Endothelial cell of umbilical vein (primary cell): ENCODE data around the gene IGF2R. TPM values are rescaled to one million over a fixed set of nuclear protein-coding genes. Genes with fewer than 3 reads are reported as not detected.

ENCODE experiments used
- BruUV-seq: library from RNA; stranded (reverse); fragments of 400-500 nt; replicated peaks from 2 replicates; lab custom pipeline; 2021; lab: Mats Ljungman, UMichigan
- CTCF ChIA-PET: fragments of 300-600, 350-600 bp; sonication (Branson Sonifier 250); formaldehyde crosslinking; loops from one replicate; lab custom pipeline; 2021; ENCODE audit warnings: antibody characterized with exemption, inconsistent platforms; lab: Charles Lee
- POLR2A ChIA-PET: fragments of 300-600, 350-600 bp; sonication (Branson Sonifier 250); formaldehyde crosslinking; loops from one replicate; lab custom pipeline; 2021; ENCODE audit warnings: antibody characterized with exemption, inconsistent platforms; lab: Charles Lee
- DNase-seq: peaks from one replicate; pipeline ENCODE4 v3.0.0-alpha.2; 2011; ENCODE audit warnings: low read depth, low spot score
- FAIRE-seq: peaks from 2 replicates; lab custom pipeline; 2011; peaks lifted over from hg19 to GRCh38; lab: Jason Lieb, UNC
- H2AFZ ChIP-seq: 2 replicates; pipeline ENCODE4 v1.6.0; 2012; ENCODE audit warnings: low read depth, low read length, control low read depth, inconsistent platforms
- H3K27ac ChIP-seq: 2 replicates; pipeline ENCODE4 v1.5.1; 2011; ENCODE audit warnings: low read depth, mild to moderate bottlenecking, control low read depth, low read length, moderate library complexity; ENCODE audit not compliant: insufficient read depth
- H3K27me3 ChIP-seq, 2 experiments: 2 replicates each; pipeline versions ENCODE4 v1.6.0 to v1.6.1; 2011; ENCODE audit warnings: low read length in 2 of 2, mixed read lengths in 1 of 2; ENCODE audit not compliant: control insufficient read depth in 2 of 2, insufficient read depth in 2 of 2
- H3K36me3 ChIP-seq, 2 experiments: 2 replicates in 1 of 2; 3 replicates in 1 of 2; pipeline ENCODE4 v1.5.1; 2011; ENCODE audit warnings: low read length in 2 of 2, mild to moderate bottlenecking in 1 of 2, moderate library complexity in 1 of 2; ENCODE audit not compliant: control insufficient read depth in 2 of 2, insufficient read depth in 2 of 2; ENCODE audit errors: extremely low read depth in 1 of 2
- H3K4me1 ChIP-seq: 3 replicates; pipeline ENCODE4 v1.5.1; 2011; ENCODE audit warnings: mild to moderate bottlenecking, low read length; ENCODE audit not compliant: control insufficient read depth, insufficient read depth; ENCODE audit errors: extremely low read depth
- H3K4me2 ChIP-seq: 2 replicates; pipeline ENCODE4 v1.6.1; 2011; ENCODE audit warnings: low read length, control low read depth, mixed read lengths; ENCODE audit not compliant: insufficient read depth
- H3K4me3 ChIP-seq, 3 experiments: fragments of 200-600 bp in 1 of 3; sonication (generic), shearing (Covaris generic) in 1 of 3; replicated peaks in 1 of 3; 2 replicates each; pipeline ENCODE4 v1.5.1; 2011 to 2016; ENCODE audit warnings: control low read depth in 3 of 3, low read length in 3 of 3, mild to moderate bottlenecking in 2 of 3, inconsistent platforms in 1 of 3, low read depth in 1 of 3, moderate library complexity in 1 of 3; ENCODE audit not compliant: insufficient read depth in 1 of 3
- H3K79me2 ChIP-seq: 2 replicates; pipeline ENCODE4 v1.6.0; 2012; ENCODE audit warnings: low read length, inconsistent platforms; ENCODE audit not compliant: control insufficient read depth, insufficient read depth
- H3K9ac ChIP-seq: replicated peaks from 2 replicates; pipeline ENCODE3; 2011; ENCODE audit warnings: low read length, control low read depth; ENCODE audit not compliant: insufficient read depth; ENCODE audit errors: extremely low read depth
- H3K9me1 ChIP-seq: replicated peaks from 3 replicates; pipeline ENCODE4 v1.6.0; 2011; ENCODE audit warnings: mild to moderate bottlenecking, low read length; ENCODE audit not compliant: control insufficient read depth, insufficient read depth; ENCODE audit errors: extremely low read depth
- H3K9me3 ChIP-seq: replicated peaks from 2 replicates; pipeline ENCODE4 v1.5.1; 2012; ENCODE audit warnings: low read length, inconsistent platforms; ENCODE audit not compliant: control insufficient read depth, insufficient read depth
- H4K20me1 ChIP-seq: replicated peaks from 2 replicates; pipeline ENCODE3; 2011; ENCODE audit warnings: mild to moderate bottlenecking, low read length; ENCODE audit not compliant: control insufficient read depth, insufficient read depth; ENCODE audit errors: extremely low read depth
- EZH2 ChIP-seq: IDR thresholded peaks from 2 replicates; pipeline ENCODE4 v1.6.1; 2012; ENCODE audit warnings: borderline replicate concordance, low read depth, mild to moderate bottlenecking, moderate library complexity, low read length, inconsistent platforms; ENCODE audit not compliant: severe bottlenecking
- FOS ChIP-seq: IDR thresholded peaks from 2 replicates; pipeline ENCODE4 v1.6.1; 2011; ENCODE audit warnings: mild to moderate bottlenecking, low read length, moderate library complexity, borderline replicate concordance; ENCODE audit not compliant: insufficient read depth
- GATA2 ChIP-seq: IDR thresholded peaks from 2 replicates; pipeline ENCODE4 v1.7.0; 2011; ENCODE audit warnings: low read depth, mild to moderate bottlenecking, moderate library complexity, mixed read lengths, low read length; ENCODE audit not compliant: insufficient read length, insufficient read depth
- JUN ChIP-seq: IDR thresholded peaks from 2 replicates; pipeline ENCODE4 v1.6.1; 2011; ENCODE audit warnings: borderline replicate concordance, low read depth; ENCODE audit not compliant: insufficient read length, insufficient read depth
- MYC ChIP-seq: IDR thresholded peaks from one replicate; pipeline ENCODE4 v1.6.1; 2011; ENCODE audit warnings: mild to moderate bottlenecking, low read depth, low read length
- POLR2A ChIP-seq: IDR thresholded peaks from 2 replicates; pipeline ENCODE4 v1.6.1; 2012; ENCODE audit warnings: low read depth, mild to moderate bottlenecking, control low read depth, low read length
- POLR2AphosphoS5 ChIP-seq: IDR thresholded peaks from 2 replicates; pipeline ENCODE4 v1.6.1; 2012; ENCODE audit warnings: low read depth, mild to moderate bottlenecking, control low read depth, low read length, moderate library complexity; ENCODE audit not compliant: insufficient read depth
- dilution Hi-C: fragments of 300-500 bp; cut with MboI; formaldehyde crosslinking; loops from one replicate; pipeline ENCODE4 v1.15.0; 2019; ENCODE audit warnings: low sequenced_read_pairs; ENCODE audit not compliant: extremely low pct_ligation_motif_present
- intact Hi-C: fragments of 100-400 bp; cut with micrococcal nuclease; formaldehyde crosslinking; loops from one replicate; pipeline ENCODE4 v1.10.0; 2022
- polyA plus RNA-seq, 4 experiments: library from polyadenylated mRNA; depleted of rRNA in 3 of 4; stranded (reverse) in 3 of 4; unstranded in 1 of 4; fragments of >200 nt; gene quantifications; 2 replicates each; pipeline versions ENCODE4 v1.2.1 to v1.2.3, GENCODE V29; 2011 to 2012; ENCODE audit warnings: missing spikeins in 1 of 4
- total RNA-seq: library from RNA; stranded (reverse); gene quantifications from 2 replicates; pipeline ENCODE4 v1.2.3, GENCODE V29; 2021
- TF ChIP-seq, protein P1 (sequence below): IDR thresholded peaks from 2 replicates; pipeline ENCODE4 v1.6.1; 2011; ENCODE audit not compliant: insufficient read depth, insufficient read length
- TF ChIP-seq, protein P2 (sequence below), 2 donors: IDR thresholded peaks; 1 replicate in 1 of 2; 2 replicates in 1 of 2; pipeline ENCODE4 v1.5.1; 2011; ENCODE audit warnings: low read length in 2 of 2, mild to moderate bottlenecking in 2 of 2, moderate library complexity in 2 of 2, control low read depth in 1 of 2, inconsistent platforms in 1 of 2, low read depth in 1 of 2; ENCODE audit not compliant: insufficient read depth in 1 of 2; ENCODE audit errors: extremely low read depth in 1 of 2

Gene IGF2R
- total and polyA plus RNA-seq, 2 donors (not counting 3 experiments of a cell fraction or from before 2014, with no cell fraction given) = 16.3 to 60.2 TPM

DNA sequence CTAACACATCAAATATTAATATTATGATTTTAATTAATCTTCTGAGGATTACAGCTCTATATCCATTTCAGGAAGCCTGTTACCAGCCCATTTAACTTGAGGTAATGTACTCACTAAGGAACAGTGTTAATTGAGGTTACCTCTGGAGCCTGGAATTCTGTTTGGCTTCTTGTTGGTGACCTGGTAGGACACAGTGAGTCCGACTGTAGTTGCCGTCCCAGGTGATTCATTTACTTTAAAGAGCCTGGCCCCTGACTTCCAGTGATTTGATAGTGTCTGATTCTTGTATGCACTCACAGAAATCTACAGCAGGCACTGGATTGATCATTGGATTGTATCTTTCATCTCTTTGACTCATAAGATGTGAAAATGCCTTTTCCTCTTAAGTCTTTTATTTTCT, 34.0 kb downstream of the IGF2R start:
- Histone ChIP-seq H3K9me1 (no peaks in the 10 kb centered on the region), H3K4me2 (no peak overlapping the region), H3K27me3 (no peaks in the 10 kb centered on the region), H3K9ac (no peak overlapping the region), H2AFZ (no peak overlapping the region), H3K4me3 (no peak overlapping the region), H3K79me2 (no peaks in the 10 kb centered on the region), H3K36me3 (no peaks in the 10 kb centered on the region), H3K9me3 (no peaks in the 10 kb centered on the region), H3K27ac (no peak overlapping the region), H4K20me1 (peaks cover 2% of the 10 kb centered on the region), H3K4me1 (no peaks in the 10 kb centered on the region)
- DNase-seq (no peak), FAIRE-seq (no peak)
- CTCF ChIA-PET = no interaction called here
- no TSS peak for BruUV-seq
- POLR2A ChIA-PET = no interaction called here
- TF ChIP-seq, protein P1, sequence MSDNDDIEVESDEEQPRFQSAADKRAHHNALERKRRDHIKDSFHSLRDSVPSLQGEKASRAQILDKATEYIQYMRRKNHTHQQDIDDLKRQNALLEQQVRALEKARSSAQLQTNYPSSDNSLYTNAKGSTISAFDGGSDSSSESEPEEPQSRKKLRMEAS = no peak
- TF ChIP-seq, protein P2, sequence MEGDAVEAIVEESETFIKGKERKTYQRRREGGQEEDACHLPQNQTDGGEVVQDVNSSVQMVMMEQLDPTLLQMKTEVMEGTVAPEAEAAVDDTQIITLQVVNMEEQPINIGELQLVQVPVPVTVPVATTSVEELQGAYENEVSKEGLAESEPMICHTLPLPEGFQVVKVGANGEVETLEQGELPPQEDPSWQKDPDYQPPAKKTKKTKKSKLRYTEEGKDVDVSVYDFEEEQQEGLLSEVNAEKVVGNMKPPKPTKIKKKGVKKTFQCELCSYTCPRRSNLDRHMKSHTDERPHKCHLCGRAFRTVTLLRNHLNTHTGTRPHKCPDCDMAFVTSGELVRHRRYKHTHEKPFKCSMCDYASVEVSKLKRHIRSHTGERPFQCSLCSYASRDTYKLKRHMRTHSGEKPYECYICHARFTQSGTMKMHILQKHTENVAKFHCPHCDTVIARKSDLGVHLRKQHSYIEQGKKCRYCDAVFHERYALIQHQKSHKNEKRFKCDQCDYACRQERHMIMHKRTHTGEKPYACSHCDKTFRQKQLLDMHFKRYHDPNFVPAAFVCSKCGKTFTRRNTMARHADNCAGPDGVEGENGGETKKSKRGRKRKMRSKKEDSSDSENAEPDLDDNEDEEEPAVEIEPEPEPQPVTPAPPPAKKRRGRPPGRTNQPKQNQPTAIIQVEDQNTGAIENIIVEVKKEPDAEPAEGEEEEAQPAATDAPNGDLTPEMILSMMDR (IDR thresholded peaks at IDR 0.05; ENCODE audit: extremely low read depth in 1 of 2, insufficient read depth in 1 of 2, low read depth in 1 of 2, low read length in 2 of 2) = no peak
- TF ChIP-seq JUN (no peak), POLR2A (no peak), FOS (no peak), GATA2 (no peak)
- intact Hi-C loops = no loop called here
- dilution Hi-C loops = no loop called here

DNA sequence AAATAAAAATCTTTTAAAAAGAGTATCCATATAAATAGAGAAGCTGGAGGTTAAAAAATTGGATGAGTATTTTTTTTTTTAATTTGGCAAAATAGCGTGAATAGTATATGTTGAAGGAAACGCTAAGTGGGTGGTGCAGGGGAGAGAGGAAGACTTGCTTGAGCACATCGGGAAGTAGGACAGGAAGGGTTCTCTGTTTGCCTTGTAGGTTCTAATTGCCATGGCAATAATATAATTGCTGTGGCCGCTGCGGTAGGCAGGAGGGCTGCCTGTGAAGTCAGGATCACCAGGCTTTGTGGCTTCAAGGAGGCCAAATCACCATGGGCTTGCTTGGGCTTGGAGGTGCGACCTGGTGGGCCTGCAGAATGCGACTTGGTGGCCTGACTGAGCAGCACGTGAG, 35.1 kb downstream of the IGF2R start:
- Histone ChIP-seq H3K4me1 (no peaks in the 10 kb centered on the region), H3K9me1 (no peaks in the 10 kb centered on the region), H3K4me2 (no peak overlapping the region), H3K4me3 (no peak overlapping the region), H3K9ac (no peak overlapping the region), H4K20me1 (peaks cover 2% of the 10 kb centered on the region), H3K27ac (no peak overlapping the region), H3K27me3 (no peaks in the 10 kb centered on the region), H3K9me3 (no peaks in the 10 kb centered on the region), H3K36me3 (no peaks in the 10 kb centered on the region), H2AFZ (no peak overlapping the region), H3K79me2 (no peaks in the 10 kb centered on the region)
- ChIA-PET CTCF (no interaction called here), POLR2A (no interaction called here)
- TF ChIP-seq JUN = no peak
- TF ChIP-seq, protein P1 = no peak
- no peak for TF ChIP-seq FOS
- TF ChIP-seq, protein P2 (IDR thresholded peaks at IDR 0.05; ENCODE audit: extremely low read depth in 1 of 2, insufficient read depth in 1 of 2, low read depth in 1 of 2, low read length in 2 of 2) = no peak
- no peak for TF ChIP-seq EZH2
- no peak for TF ChIP-seq MYC
- no peak for TF ChIP-seq GATA2
- no peak for TF ChIP-seq POLR2A
- no peak for TF ChIP-seq POLR2AphosphoS5
- no TSS peak for BruUV-seq
- DNase-seq (no peak), FAIRE-seq (no peak)
- dilution Hi-C loops = no loop called here
- intact Hi-C loops = no loop called here
